Stimulated activated CD8-positive, alpha-beta memory T cell treated with anti-CD3 and anti-CD28 coated beads, Interleukin-2, amount 100 ng/mL, for 1 hour (primary cell): Measurements from ENCODE around the gene RNF149.

Experiments
- DNase-seq, 2 donors: peaks; one replicate each; pipeline ENCODE4 v3.0.0-alpha.2; 2020; ENCODE audit warnings: low read depth in 2 of 2

Gene RNF149

GRCh38 chr2:101294861-101295260 is 13.6 kb downstream of the RNF149 start:
- DNase-seq, result no peak

GRCh38 chr2:101293544-101293943 is 15.0 kb downstream of the RNF149 start:
- DNase-seq, result no peak

GRCh38 chr2:101291973-101292372 is 16.5 kb downstream of the RNF149 start:
- no peak for DNase-seq

- no peak for DNase-seq
Observed at GRCh38 chr2:101290711-101291110, 17.8 kb downstream of the RNF149 start.

- no peak for DNase-seq
Observed at GRCh38 chr2:101287303-101287702, 21.2 kb downstream of the RNF149 start.

- no peak for DNase-seq
Observed at GRCh38 chr2:101286684-101287083, 21.8 kb downstream of the RNF149 start.

- DNase-seq, result no peak
Observed at GRCh38 chr2:101282980-101283379, 25.5 kb downstream of the RNF149 start.

GRCh38 chr2:101281482-101281881 is 27.0 kb downstream of the RNF149 start:
- no peak for DNase-seq

GRCh38 chr2:101278925-101279324 is 29.6 kb downstream of the RNF149 start:
- no peak for DNase-seq

- DNase-seq, result no peak
Observed at GRCh38 chr2:101277111-101277510, 31.4 kb downstream of the RNF149 start.

- no peak for DNase-seq
Observed at GRCh38 chr2:101274142-101274541, 34.4 kb downstream of the RNF149 start.

- DNase-seq, result no peak
Observed at GRCh38 chr2:101273056-101273455, 35.4 kb downstream of the RNF149 start.

GRCh38 chr2:101272045-101272784 is 36.3 kb downstream of the RNF149 start:
- no peak for DNase-seq

- no peak for DNase-seq
Observed at GRCh38 chr2:101270700-101271259, 37.7 kb downstream of the RNF149 start.

- DNase-seq, result no peak
Observed at GRCh38 chr2:101267671-101268656, 40.5 kb downstream of the RNF149 start.

GRCh38 chr2:101265893-101266499 is 42.5 kb downstream of the RNF149 start:
- DNase-seq, result no peak

GRCh38 chr2:101264360-101264939 is 44.1 kb downstream of the RNF149 start:
- no peak for DNase-seq

- no peak for DNase-seq
Observed at GRCh38 chr2:101263377-101263800, 45.1 kb downstream of the RNF149 start.

GRCh38 chr2:101262142-101262541 is 46.4 kb downstream of the RNF149 start:
- no peak for DNase-seq

- DNase-seq, result no peak
Observed at GRCh38 chr2:101258804-101259203, 49.7 kb downstream of the RNF149 start.

- DNase-seq, result no peak
Observed at GRCh38 chr2:101256316-101256715, 52.2 kb downstream of the RNF149 start.

- DNase-seq, result no peak
Observed at GRCh38 chr2:101255501-101255900, 53.0 kb downstream of the RNF149 start.
